Esophagus muscularis mucosa (tissue), 4 donors: ENCODE results near the gene TPM2. TPM values are rescaled to one million over a fixed set of nuclear protein-coding genes. Genes with fewer than 3 reads are reported as not detected.

ENCODE experiments used
- DNase-seq: peaks from one replicate; pipeline ENCODE4 v3.0.0-alpha.2; 2017; ENCODE audit errors: extremely low spot score
- H3K27ac ChIP-seq, 4 donors: fragments of 200-600 bp; sonication (generic); replicated peaks in 1 of 4; 1 replicate in 3 of 4; 2 replicates in 1 of 4; pipeline ENCODE4 v1.5.1; 2016 to 2019; ENCODE audit warnings: mild to moderate bottlenecking in 1 of 4
- H3K27me3 ChIP-seq, 4 donors: fragments of 200-600 bp; sonication (generic); one replicate each; pipeline versions ENCODE4 v1.5.1 to v1.6.0; 2016 to 2019
- H3K36me3 ChIP-seq, 4 donors: fragments of 200-600 bp; sonication (generic); one replicate each; pipeline ENCODE4 v1.5.1; 2016 to 2019
- H3K4me1 ChIP-seq, 4 donors: fragments of 200-600 bp; sonication (generic); one replicate each; pipeline ENCODE4 v1.5.1; 2016 to 2019
- H3K4me3 ChIP-seq, 4 donors: fragments of 200-600 bp; sonication (generic); 1 replicate in 2 of 4; 2 replicates in 2 of 4; pipeline ENCODE4 v1.5.1; 2016 to 2019; ENCODE audit warnings: mild to moderate bottlenecking in 4 of 4, moderate library complexity in 1 of 4
- H3K9me3 ChIP-seq, 4 donors: fragments of 200-600 bp; sonication (generic); 1 replicate in 3 of 4; 2 replicates in 1 of 4; pipeline ENCODE4 v1.5.1; 2016 to 2019
- EP300 ChIP-seq: sonication (generic); formaldehyde crosslinking; IDR thresholded peaks from one replicate; pipeline ENCODE4 v1.6.1; 2017; ENCODE audit warnings: antibody characterized with exemption
- POLR2A ChIP-seq: fragments of 450-650 bp; IDR thresholded peaks from one replicate; pipeline ENCODE4 v1.6.1; 2017; ENCODE audit warnings: antibody characterized with exemption, moderate library complexity, mild to moderate bottlenecking, low read depth
- POLR2AphosphoS5 ChIP-seq, 2 donors: sonication (generic); formaldehyde crosslinking; IDR thresholded peaks; one replicate each; pipeline ENCODE4 v1.6.1; 2017; ENCODE audit warnings: antibody characterized with exemption in 2 of 2
- WGBS: methylation state at CpG from one replicate; pipeline ENCODE4 v1.1.5; 2018; 5-methylcytosine and 5-hydroxymethylcytosine counted together
- intact Hi-C: fragments of 100-400 bp; cut with DNase I; formaldehyde crosslinking; loops from one replicate; pipeline ENCODE4 v1.15.1; 2023
- total RNA-seq, 4 donors: library from RNA; depleted of rRNA; stranded (reverse); fragments of >200 nt; gene quantifications; one replicate each; pipeline versions ENCODE4 v1.1.0 to v1.2.1, GENCODE V29; 2016
- TF ChIP-seq, protein P1 (sequence below), 3 experiments: fragments of 200-600 bp in 2 of 3; fragments of 450-650 bp in 1 of 3; sonication (generic) in 2 of 3; IDR thresholded peaks; one replicate each; pipeline ENCODE4 v1.5.1; 2017 to 2019; ENCODE audit warnings: antibody characterized with exemption in 3 of 3, mild to moderate bottlenecking in 2 of 3, moderate library complexity in 1 of 3

TPM2 gene
- total RNA-seq, 4 donors from 2014 or later, result 8,856 to 14,576 (median 12,022) TPM

DNA sequence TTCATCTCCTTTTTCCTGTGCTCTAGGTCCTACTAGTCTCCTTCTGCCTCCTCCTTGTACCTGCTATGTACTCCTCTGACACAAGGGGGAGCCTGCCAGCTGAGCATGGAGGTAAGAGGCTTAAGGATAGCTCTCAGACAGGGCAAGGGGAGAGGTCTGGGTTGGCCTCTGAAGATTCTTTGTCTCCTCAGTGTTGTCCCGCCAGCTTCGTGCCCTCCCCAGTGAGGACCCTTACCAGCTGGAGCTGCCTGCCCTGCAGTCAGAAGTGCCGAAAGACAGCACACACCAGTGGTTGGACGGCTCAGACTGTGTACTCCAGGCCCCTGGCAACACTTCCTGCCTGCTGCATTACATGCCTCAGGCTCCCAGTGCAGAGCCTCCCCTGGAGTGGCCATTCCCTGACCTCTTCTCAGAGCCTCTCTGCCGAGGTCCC is 46.5 kb upstream of the TPM2 start:
- H3K4me1 ChIP-seq, result peaks cover 17 to 42% (median 36%) of the 10 kb centered on the region in 4 donors
- H3K9me3 ChIP-seq, result no peaks in the 10 kb centered on the region
- TF ChIP-seq POLR2AphosphoS5 (IDR thresholded peaks at IDR 0.05), result peak in 1 of 2 donors; percentile 45
- TF ChIP-seq EP300, result no peak
- TF ChIP-seq, protein P1, sequence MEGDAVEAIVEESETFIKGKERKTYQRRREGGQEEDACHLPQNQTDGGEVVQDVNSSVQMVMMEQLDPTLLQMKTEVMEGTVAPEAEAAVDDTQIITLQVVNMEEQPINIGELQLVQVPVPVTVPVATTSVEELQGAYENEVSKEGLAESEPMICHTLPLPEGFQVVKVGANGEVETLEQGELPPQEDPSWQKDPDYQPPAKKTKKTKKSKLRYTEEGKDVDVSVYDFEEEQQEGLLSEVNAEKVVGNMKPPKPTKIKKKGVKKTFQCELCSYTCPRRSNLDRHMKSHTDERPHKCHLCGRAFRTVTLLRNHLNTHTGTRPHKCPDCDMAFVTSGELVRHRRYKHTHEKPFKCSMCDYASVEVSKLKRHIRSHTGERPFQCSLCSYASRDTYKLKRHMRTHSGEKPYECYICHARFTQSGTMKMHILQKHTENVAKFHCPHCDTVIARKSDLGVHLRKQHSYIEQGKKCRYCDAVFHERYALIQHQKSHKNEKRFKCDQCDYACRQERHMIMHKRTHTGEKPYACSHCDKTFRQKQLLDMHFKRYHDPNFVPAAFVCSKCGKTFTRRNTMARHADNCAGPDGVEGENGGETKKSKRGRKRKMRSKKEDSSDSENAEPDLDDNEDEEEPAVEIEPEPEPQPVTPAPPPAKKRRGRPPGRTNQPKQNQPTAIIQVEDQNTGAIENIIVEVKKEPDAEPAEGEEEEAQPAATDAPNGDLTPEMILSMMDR (IDR thresholded peaks at IDR 0.05), result peak; percentile 70 to 86 (median 73)
- peaks cover 63 to 70% (median 69%) of the 10 kb centered on the region in 4 donors for H3K36me3 ChIP-seq
- no peak overlapping the region for H3K4me3 ChIP-seq
- H3K27ac ChIP-seq, result peak overlapping the region; percentile 46 to 99 (median 80)
- no peaks in the 10 kb centered on the region for H3K27me3 ChIP-seq
- 0% methylated on average over 1 of the region's 5 CpGs for WGBS
- DNase-seq, result no peak
- intact Hi-C loops, result loop anchor here (5.0 kb wide), 1 partner anchor 129 kb away; the partner anchor contains the start of gene TESK1

DNA sequence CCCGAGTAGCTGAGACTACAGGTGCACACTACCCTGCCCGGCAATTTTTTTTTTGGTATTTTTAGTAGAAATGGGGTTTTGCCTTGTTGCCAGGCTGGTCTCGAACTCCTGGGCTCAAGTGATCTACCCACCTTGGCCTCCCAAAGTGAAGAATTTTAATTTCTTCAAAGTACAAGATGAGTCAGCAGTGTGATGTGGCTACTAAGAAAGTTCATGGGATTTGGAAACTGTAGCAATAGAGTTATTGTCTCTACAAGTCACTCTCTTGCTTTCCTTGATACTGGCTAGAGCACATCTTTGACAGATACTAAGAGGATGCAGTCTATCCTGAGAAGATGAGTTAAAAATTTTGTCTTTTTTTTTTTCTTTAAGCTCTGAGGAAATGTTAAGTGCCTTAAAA is 44.4 kb upstream of the TPM2 start:
- no peak for DNase-seq
- H3K27ac ChIP-seq, result peak overlapping the region; percentile 97 to 99 (median 99)
- TF ChIP-seq POLR2AphosphoS5 (IDR thresholded peaks at IDR 0.05), result no peak
- H3K4me1 ChIP-seq, result peaks cover 38 to 63% (median 55%) of the 10 kb centered on the region in 4 donors
- H3K36me3 ChIP-seq, result peaks cover 42 to 49% (median 48%) of the 10 kb centered on the region in 4 donors
- no peak overlapping the region for H3K4me3 ChIP-seq
- WGBS, result 91% methylated on average over 3 of the region's 3 CpGs
- intact Hi-C loops, result no loop called here
- no peaks in the 10 kb centered on the region for H3K9me3 ChIP-seq
- H3K27me3 ChIP-seq, result no peaks in the 10 kb centered on the region

DNA sequence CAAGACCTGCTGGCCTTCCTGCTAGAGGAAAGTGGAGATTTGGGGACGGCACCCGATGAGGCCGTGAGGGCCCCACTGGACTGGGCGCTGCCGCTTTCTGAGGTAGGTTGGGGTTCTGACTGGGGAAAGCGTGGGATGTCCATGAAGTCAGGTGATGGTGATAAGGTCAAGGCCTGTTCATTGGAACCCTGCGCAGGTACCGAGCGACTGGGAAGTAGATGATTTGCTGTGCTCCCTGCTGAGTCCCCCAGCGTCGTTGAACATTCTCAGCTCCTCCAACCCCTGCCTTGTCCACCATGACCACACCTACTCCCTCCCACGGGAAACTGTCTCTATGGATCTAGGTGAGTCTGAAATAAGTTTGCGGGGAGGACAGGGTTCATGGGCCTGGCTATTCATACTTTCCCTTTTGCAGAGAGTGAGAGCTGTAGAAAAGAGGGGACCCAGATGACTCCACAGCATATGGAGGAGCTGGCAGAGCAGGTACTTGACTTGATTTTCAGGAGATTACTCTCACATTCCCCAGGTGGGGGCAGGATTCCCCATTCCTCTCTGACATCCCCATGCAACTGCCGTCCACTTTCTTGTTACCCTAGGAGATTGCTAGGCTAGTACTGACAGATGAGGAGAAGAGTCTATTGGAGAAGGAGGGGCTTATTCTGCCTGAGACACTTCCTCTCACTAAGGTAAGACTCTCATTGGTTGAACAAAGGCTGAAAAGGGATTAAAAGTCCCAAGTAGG is 43.2 kb upstream of the TPM2 start:
- intact Hi-C loops, result no loop called here
- peak overlapping the region; percentile 97 to 99 (median 99) for H3K27ac ChIP-seq
- no peaks in the 10 kb centered on the region for H3K9me3 ChIP-seq
- WGBS, result 1% methylated on average over 10 of the region's 14 CpGs
- no peak for DNase-seq
- peaks cover 30 to 38% (median 37%) of the 10 kb centered on the region in 4 donors for H3K36me3 ChIP-seq
- TF ChIP-seq, protein P1 (IDR thresholded peaks at IDR 0.05), result no peak
- no peak for TF ChIP-seq POLR2A
- TF ChIP-seq POLR2AphosphoS5 (IDR thresholded peaks at IDR 0.05), result no peak
- no peak for TF ChIP-seq EP300
- H3K27me3 ChIP-seq, result no peaks in the 10 kb centered on the region
- H3K4me1 ChIP-seq, result peaks cover 49 to 74% (median 66%) of the 10 kb centered on the region in 4 donors
- H3K4me3 ChIP-seq, result peak overlapping the region; percentile 81 to 96 (median 86)

DNA sequence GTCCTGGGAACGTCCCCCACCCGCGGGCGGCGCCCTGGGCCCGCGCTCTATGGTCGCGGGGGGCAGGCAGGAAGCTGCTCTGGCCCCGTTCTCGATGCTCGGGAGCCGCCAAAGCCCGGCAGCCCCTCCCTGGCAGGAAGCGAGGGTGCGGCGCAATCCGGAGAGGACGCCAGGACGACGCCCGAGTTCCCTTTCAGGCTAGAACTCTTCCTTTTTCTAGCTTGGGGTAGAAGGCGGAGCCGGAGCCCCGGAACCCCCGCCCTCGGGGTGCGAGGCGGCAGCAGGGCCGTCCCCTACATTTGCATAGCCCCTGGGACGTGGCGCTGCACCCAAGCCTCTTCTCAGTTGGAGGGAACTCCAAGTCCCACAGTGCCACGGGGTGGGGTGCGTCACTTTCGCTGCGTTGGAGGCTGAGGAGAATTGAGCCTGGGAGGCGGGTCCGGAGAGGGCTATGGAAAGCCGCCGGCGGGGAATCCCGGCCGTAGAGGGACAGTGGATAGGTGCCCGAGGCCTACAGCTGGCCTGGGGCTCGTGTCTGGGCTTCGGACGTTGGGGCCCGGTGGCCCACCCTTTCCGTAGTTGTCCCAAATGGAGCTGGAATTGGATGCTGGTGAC is 42.6 kb upstream of the TPM2 start, which contains the start of the genes CREB3 and TLN1:
CREB3 (plus strand) TSS at position 482 of the 615 bp plus-strand sequence; CDS start at position 589, 107 bp downstream.
TLN1 (minus strand) TSS at position 11 of the 615 bp plus-strand sequence. CDS start 6,501 bp downstream, outside the sequence.
- Histone ChIP-seq H3K4me1 (peaks cover 56 to 78% (median 73%) of the 10 kb centered on the region in 4 donors), H3K36me3 (peaks cover 24 to 31% (median 30%) of the 10 kb centered on the region in 4 donors), H3K27ac (peak within 1 kb of the TSS; percentile 97 to 99 (median 99)), H3K4me3 (peak within 1 kb of the TSS; percentile 81 to 96 (median 86)), H3K27me3 (no peaks in the 10 kb centered on the region), H3K9me3 (no peaks in the 10 kb centered on the region)
- TF ChIP-seq, protein P1 (IDR thresholded peaks at IDR 0.05), result peak in 1 of 3 experiments; percentile 7
- TF ChIP-seq EP300 (peak; percentile 12), POLR2A (peak; percentile 53), POLR2AphosphoS5 (IDR thresholded peaks at IDR 0.05) (peak in 1 of 2 donors; percentile 97)
- WGBS, result under 1% methylated on average over 38 of the region's 49 CpGs
- intact Hi-C loops, result no loop called here
- peak; percentile 99 for DNase-seq
